ENCODE results near the gene CEP55. TPM values are rescaled to one million over a fixed set of nuclear protein-coding genes. Genes with fewer than 3 reads are reported as not detected.

CEP55 gene
- total and polyA plus RNA-seq, 3 experiments from 2014 or later, result 0.97 to 44.4 (median 41.2) TPM

GRCh38 chr10:93565446-93565845 is 69.0 kb downstream of the CEP55 start:
- Mint-ChIP-seq H3K27ac (no peak overlapping the region), H3K36me3 (no peaks in the 10 kb centered on the region), H3K27me3 (peaks cover 11 to 61% of the 10 kb centered on the region in 2 donors), H3K4me1 (peaks cover 0 to 2% (median 0%) of the 10 kb centered on the region in 3 donors), H3K9me3 (no peaks in the 10 kb centered on the region), H3K4me3 (no peak overlapping the region)
- H3K27ac ChIP-seq (ENCODE audit: low read depth, low read length), result no peak overlapping the region
- no peak overlapping the region for H3K4me3 ChIP-seq (ENCODE audit: low read length)
- no peaks in the 10 kb centered on the region for H3K36me3 ChIP-seq (ENCODE audit: insufficient read depth, low read length)
- H3K27me3 ChIP-seq (ENCODE audit: insufficient read depth, low read length, poor library complexity, severe bottlenecking), result no peaks in the 10 kb centered on the region
- ChIA-PET CTCF (no interaction called here), POLR2A (no interaction called here)
- H3K4me1 ChIP-seq (ENCODE audit: insufficient read depth, low read length), result no peaks in the 10 kb centered on the region
- no peak for DNase-seq
- H3K9me3 ChIP-seq (ENCODE audit: low read length), result no peaks in the 10 kb centered on the region

DNA sequence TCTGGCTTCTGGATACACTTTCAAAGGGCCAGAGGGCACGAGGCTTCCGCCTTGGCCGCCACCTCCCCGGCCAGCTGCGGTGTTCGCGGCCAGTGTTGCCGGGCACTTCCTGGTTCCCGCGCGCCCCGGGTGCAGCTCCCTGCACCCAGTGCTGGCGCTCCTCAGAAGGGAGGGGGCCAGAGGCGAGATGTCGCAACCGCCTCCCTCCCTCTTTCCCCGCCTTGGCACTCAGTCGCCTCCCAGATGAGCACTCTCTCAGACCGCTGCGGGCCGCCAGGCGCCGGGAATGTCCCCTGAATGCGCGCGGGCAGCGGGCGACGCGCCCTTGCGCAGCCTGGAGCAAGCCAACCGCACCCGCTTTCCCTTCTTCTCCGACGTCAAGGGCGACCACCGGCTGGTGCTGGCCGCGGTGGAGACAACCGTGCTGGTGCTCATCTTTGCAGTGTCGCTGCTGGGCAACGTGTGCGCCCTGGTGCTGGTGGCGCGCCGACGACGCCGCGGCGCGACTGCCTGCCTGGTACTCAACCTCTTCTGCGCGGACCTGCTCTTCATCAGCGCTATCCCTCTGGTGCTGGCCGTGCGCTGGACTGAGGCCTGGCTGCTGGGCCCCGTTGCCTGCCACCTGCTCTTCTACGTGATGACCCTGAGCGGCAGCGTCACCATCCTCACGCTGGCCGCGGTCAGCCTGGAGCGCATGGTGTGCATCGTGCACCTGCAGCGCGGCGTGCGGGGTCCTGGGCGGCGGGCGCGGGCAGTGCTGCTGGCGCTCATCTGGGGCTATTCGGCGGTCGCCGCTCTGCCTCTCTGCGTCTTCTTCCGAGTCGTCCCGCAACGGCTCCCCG is 70.2 kb downstream of the CEP55 start, which contains the start of gene FFAR4:
FFAR4 (plus strand) TSS at position 231 of the 842 bp plus-strand sequence; CDS start at position 287, 56 bp downstream.
- H3K9me3 ChIP-seq (ENCODE audit: low read length), result no peaks in the 10 kb centered on the region
- H3K27ac ChIP-seq (ENCODE audit: low read depth, low read length), result no peak within 1 kb of the TSS
- no peaks in the 10 kb centered on the region for H3K4me1 ChIP-seq (ENCODE audit: insufficient read depth, low read length)
- peaks cover 15 to 62% of the 10 kb centered on the region in 2 donors for H3K27me3 Mint-ChIP-seq
- no peaks in the 10 kb centered on the region for H3K36me3 ChIP-seq (ENCODE audit: insufficient read depth, low read length)
- CTCF ChIA-PET, result no interaction called here
- H3K4me3 Mint-ChIP-seq, result no peak within 1 kb of the TSS
- DNase-seq, result no peak
- no peaks in the 10 kb centered on the region for H3K9me3 Mint-ChIP-seq
- H3K36me3 Mint-ChIP-seq, result no peaks in the 10 kb centered on the region
- H3K27ac Mint-ChIP-seq, result no peak within 1 kb of the TSS
- POLR2A ChIA-PET, result no interaction called here
- no peaks in the 10 kb centered on the region for H3K27me3 ChIP-seq (ENCODE audit: insufficient read depth, low read length, poor library complexity, severe bottlenecking)
- no peak within 1 kb of the TSS for H3K4me3 ChIP-seq (ENCODE audit: low read length)
- H3K4me1 Mint-ChIP-seq, result peaks cover 0 to 2% (median 0%) of the 10 kb centered on the region in 3 donors

GRCh38 chr10:93567277-93568104 is 71.1 kb downstream of the CEP55 start:
- CTCF ChIA-PET, result no interaction called here
- Mint-ChIP-seq H3K27me3 (peaks cover 22 to 70% of the 10 kb centered on the region in 2 donors), H3K36me3 (no peaks in the 10 kb centered on the region), H3K9me3 (no peaks in the 10 kb centered on the region), H3K27ac (no peak overlapping the region), H3K4me3 (no peak overlapping the region), H3K4me1 (peaks cover 0 to 2% (median 0%) of the 10 kb centered on the region in 3 donors)
- H3K36me3 ChIP-seq (ENCODE audit: insufficient read depth, low read length), result no peaks in the 10 kb centered on the region
- DNase-seq, result no peak
- no peak overlapping the region for H3K4me3 ChIP-seq (ENCODE audit: low read length)
- no peaks in the 10 kb centered on the region for H3K27me3 ChIP-seq (ENCODE audit: insufficient read depth, low read length, poor library complexity, severe bottlenecking)
- POLR2A ChIA-PET, result no interaction called here
- H3K4me1 ChIP-seq (ENCODE audit: insufficient read depth, low read length), result no peaks in the 10 kb centered on the region
- H3K27ac ChIP-seq (ENCODE audit: low read depth, low read length), result no peak overlapping the region
- no peaks in the 10 kb centered on the region for H3K9me3 ChIP-seq (ENCODE audit: low read length)

DNA sequence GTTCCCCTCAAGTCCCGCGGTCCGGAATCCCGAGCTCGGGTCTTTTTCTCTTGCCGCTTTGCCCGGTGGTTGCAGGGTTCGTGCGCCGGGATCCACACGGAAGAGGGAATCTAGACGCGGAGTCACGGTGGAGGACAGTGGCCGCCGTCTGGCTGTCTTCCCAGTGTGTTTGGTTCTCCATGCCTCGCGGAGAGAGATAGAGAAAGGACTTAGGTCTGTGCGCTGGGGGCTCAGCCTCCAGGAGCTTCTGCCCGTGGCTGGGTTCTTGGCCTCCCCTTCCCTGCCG is 71.6 kb downstream of the CEP55 start:
- no peak for DNase-seq
- Mint-ChIP-seq H3K27ac (no peak overlapping the region), H3K4me1 (peaks cover under 1 to 4% (median under 1%) of the 10 kb centered on the region in 3 donors), H3K9me3 (no peaks in the 10 kb centered on the region), H3K36me3 (no peaks in the 10 kb centered on the region), H3K4me3 (no peak overlapping the region), H3K27me3 (peaks cover 20 to 72% of the 10 kb centered on the region in 2 donors)
- H3K9me3 ChIP-seq (ENCODE audit: low read length), result no peaks in the 10 kb centered on the region
- no peaks in the 10 kb centered on the region for H3K4me1 ChIP-seq (ENCODE audit: insufficient read depth, low read length)
- ChIA-PET CTCF (no interaction called here), POLR2A (no interaction called here)
- H3K4me3 ChIP-seq (ENCODE audit: low read length), result no peak overlapping the region
- no peaks in the 10 kb centered on the region for H3K36me3 ChIP-seq (ENCODE audit: insufficient read depth, low read length)
- H3K27me3 ChIP-seq (ENCODE audit: insufficient read depth, low read length, poor library complexity, severe bottlenecking), result no peaks in the 10 kb centered on the region
- H3K27ac ChIP-seq (ENCODE audit: low read depth, low read length), result no peak overlapping the region

- POLR2A ChIA-PET, result no interaction called here
- Histone ChIP-seq H3K27me3 (ENCODE audit: insufficient read depth, low read length, poor library complexity, severe bottlenecking) (no peaks in the 10 kb centered on the region), H3K9me3 (ENCODE audit: low read length) (no peaks in the 10 kb centered on the region), H3K27ac (ENCODE audit: low read depth, low read length) (no peak overlapping the region), H3K4me3 (ENCODE audit: low read length) (no peak overlapping the region), H3K36me3 (ENCODE audit: insufficient read depth, low read length) (no peaks in the 10 kb centered on the region), H3K4me1 (ENCODE audit: insufficient read depth, low read length) (no peaks in the 10 kb centered on the region)
- H3K27me3 Mint-ChIP-seq, result peaks cover 20 to 63% of the 10 kb centered on the region in 2 donors
- no peaks in the 10 kb centered on the region for H3K36me3 Mint-ChIP-seq
- no peak for DNase-seq
- peak overlapping the region in 1 of 8 donors; percentile 7 for H3K27ac Mint-ChIP-seq
- H3K9me3 Mint-ChIP-seq, result no peaks in the 10 kb centered on the region
- no peak overlapping the region for H3K4me3 Mint-ChIP-seq
- peaks cover 7 to 9% (median 8%) of the 10 kb centered on the region in 3 donors for H3K4me1 Mint-ChIP-seq
- CTCF ChIA-PET, result no interaction called here
These were observed 74.0 kb downstream of the CEP55 start for GRCh38 chr10:93570383-93570782.

- DNase-seq, result no peak
- Histone ChIP-seq H3K27me3 (ENCODE audit: insufficient read depth, low read length, poor library complexity, severe bottlenecking) (no peaks in the 10 kb centered on the region), H3K4me1 (ENCODE audit: insufficient read depth, low read length) (no peaks in the 10 kb centered on the region), H3K27ac (ENCODE audit: low read depth, low read length) (no peak overlapping the region), H3K4me3 (ENCODE audit: low read length) (no peak overlapping the region), H3K9me3 (ENCODE audit: low read length) (no peaks in the 10 kb centered on the region), H3K36me3 (ENCODE audit: insufficient read depth, low read length) (no peaks in the 10 kb centered on the region)
- ChIA-PET CTCF (no interaction called here), POLR2A (no interaction called here)
- Mint-ChIP-seq H3K4me3 (no peak overlapping the region), H3K27me3 (peaks cover 23 to 48% of the 10 kb centered on the region in 2 donors), H3K9me3 (no peaks in the 10 kb centered on the region), H3K4me1 (peaks cover 7 to 8% (median 7%) of the 10 kb centered on the region in 3 donors), H3K36me3 (no peaks in the 10 kb centered on the region), H3K27ac (no peak overlapping the region)
These were observed 76.2 kb downstream of the CEP55 start for GRCh38 chr10:93572606-93573005.

- Mint-ChIP-seq H3K27me3 (peaks cover 24 to 46% of the 10 kb centered on the region in 2 donors), H3K9me3 (no peaks in the 10 kb centered on the region), H3K36me3 (no peaks in the 10 kb centered on the region), H3K4me1 (peaks cover 7 to 8% (median 7%) of the 10 kb centered on the region in 3 donors), H3K27ac (peak overlapping the region in 1 of 8 donors; percentile 33), H3K4me3 (no peak overlapping the region)
- Histone ChIP-seq H3K27me3 (ENCODE audit: insufficient read depth, low read length, poor library complexity, severe bottlenecking) (no peaks in the 10 kb centered on the region), H3K4me1 (ENCODE audit: insufficient read depth, low read length) (no peaks in the 10 kb centered on the region), H3K36me3 (ENCODE audit: insufficient read depth, low read length) (no peaks in the 10 kb centered on the region), H3K4me3 (ENCODE audit: low read length) (no peak overlapping the region), H3K9me3 (ENCODE audit: low read length) (no peaks in the 10 kb centered on the region), H3K27ac (ENCODE audit: low read depth, low read length) (no peak overlapping the region)
- DNase-seq, result no peak
- POLR2A ChIA-PET, result no interaction called here
- CTCF ChIA-PET, result no interaction called here
These were observed 76.9 kb downstream of the CEP55 start for GRCh38 chr10:93573051-93573909.

All from CD8-positive, alpha-beta memory T cell (primary cell).